Measurements from ENCODE around the gene NCAM1. TPM values are rescaled to one million over a fixed set of nuclear protein-coding genes. Genes with fewer than 3 reads are reported as not detected.

NCAM1 gene
- total RNA-seq, 1 donor from 2014 or later: 332 TPM

DNA sequence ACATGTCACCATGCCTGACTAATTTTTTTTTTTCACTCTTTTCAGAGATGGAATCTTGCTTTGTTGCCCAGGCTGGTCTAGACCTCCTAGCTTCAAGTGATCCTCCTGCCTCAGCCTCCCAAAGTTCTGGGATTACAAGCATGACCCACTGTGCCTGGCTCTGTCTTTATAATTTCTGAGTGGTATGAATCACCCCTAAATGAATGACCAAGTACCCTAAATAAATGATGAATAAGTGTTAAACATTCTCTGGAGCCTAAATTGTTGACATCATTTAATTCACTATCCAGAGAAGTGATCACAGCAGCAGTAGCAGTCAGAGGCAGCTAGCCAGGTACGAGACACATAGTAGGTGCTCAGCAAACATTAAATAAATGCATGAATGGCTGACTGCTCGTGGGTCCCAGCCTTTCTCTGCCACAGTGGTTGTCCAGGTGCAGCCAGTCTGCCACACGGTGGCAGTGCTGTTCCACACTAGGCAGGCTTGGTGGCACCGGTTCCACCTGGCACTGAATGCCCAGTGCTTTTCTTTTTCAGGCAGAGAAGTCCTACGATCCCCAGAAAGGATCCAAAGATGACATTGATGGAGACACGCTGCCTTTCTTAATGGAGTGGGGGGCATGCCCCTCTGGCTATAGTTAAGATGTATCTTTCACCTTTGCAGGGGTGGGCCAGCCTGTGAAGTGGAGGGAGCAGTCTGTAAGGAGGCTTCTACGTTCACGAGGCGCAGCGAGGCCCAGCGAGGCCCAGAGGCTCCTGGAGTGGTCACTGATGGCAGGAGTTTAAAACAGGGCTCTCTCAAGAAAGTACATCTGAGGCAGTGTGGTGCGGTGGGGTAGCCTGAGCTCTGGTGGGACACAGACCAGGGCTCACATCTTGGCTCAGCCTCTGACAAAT, 344.5 kb downstream of the NCAM1 start:
- peak; percentile 69 for DNase-seq
- Histone ChIP-seq H3K9me3 (replicated peaks) (no peaks in the 10 kb centered on the region), H3K4me3 (no peak overlapping the region), H3K27me3 (ENCODE audit: low read depth) (no peaks in the 10 kb centered on the region), H3K27ac (replicated peaks) (no peak overlapping the region), H3K4me1 (no peaks in the 10 kb centered on the region), H3K36me3 (no peaks in the 10 kb centered on the region)
- TF ChIP-seq, protein P1, sequence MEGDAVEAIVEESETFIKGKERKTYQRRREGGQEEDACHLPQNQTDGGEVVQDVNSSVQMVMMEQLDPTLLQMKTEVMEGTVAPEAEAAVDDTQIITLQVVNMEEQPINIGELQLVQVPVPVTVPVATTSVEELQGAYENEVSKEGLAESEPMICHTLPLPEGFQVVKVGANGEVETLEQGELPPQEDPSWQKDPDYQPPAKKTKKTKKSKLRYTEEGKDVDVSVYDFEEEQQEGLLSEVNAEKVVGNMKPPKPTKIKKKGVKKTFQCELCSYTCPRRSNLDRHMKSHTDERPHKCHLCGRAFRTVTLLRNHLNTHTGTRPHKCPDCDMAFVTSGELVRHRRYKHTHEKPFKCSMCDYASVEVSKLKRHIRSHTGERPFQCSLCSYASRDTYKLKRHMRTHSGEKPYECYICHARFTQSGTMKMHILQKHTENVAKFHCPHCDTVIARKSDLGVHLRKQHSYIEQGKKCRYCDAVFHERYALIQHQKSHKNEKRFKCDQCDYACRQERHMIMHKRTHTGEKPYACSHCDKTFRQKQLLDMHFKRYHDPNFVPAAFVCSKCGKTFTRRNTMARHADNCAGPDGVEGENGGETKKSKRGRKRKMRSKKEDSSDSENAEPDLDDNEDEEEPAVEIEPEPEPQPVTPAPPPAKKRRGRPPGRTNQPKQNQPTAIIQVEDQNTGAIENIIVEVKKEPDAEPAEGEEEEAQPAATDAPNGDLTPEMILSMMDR (IDR thresholded peaks at IDR 0.05; ENCODE audit: borderline replicate concordance): peak; percentile 94
- intact Hi-C loops (cut with micrococcal nuclease): loop anchor here (5.0 kb wide), 2 partner anchors 227 to 427 kb away; no protein-coding TSS in a partner anchor

GRCh38 chr11:113308601-113309000, 347.4 kb downstream of the NCAM1 start:
- intact Hi-C loops (cut with micrococcal nuclease): loop anchor here (5.0 kb wide), 2 partner anchors 224 to 424 kb away; no protein-coding TSS in a partner anchor
- no peak for DNase-seq

GRCh38 chr11:113311536-113311935, 350.3 kb downstream of the NCAM1 start:
- Histone ChIP-seq H3K4me1 (peaks cover 21% of the 10 kb centered on the region), H3K4me3 (no peak overlapping the region), H3K36me3 (peaks cover 2% of the 10 kb centered on the region), H3K9me3 (replicated peaks) (no peaks in the 10 kb centered on the region), H3K27me3 (ENCODE audit: low read depth) (no peaks in the 10 kb centered on the region), H3K27ac (replicated peaks) (no peak overlapping the region)
- intact Hi-C loops (cut with micrococcal nuclease): no loop called here
- no peak for DNase-seq
- TF ChIP-seq, protein P1 (IDR thresholded peaks at IDR 0.05; ENCODE audit: borderline replicate concordance): no peak

More at GRCh38 chr11:113308601-113309000, 347.4 kb downstream of the NCAM1 start:
- TF ChIP-seq, protein P1 (IDR thresholded peaks at IDR 0.05; ENCODE audit: borderline replicate concordance): no peak
- Histone ChIP-seq H3K9me3 (replicated peaks) (no peaks in the 10 kb centered on the region), H3K4me1 (peaks cover under 1% of the 10 kb centered on the region), H3K27me3 (ENCODE audit: low read depth) (no peaks in the 10 kb centered on the region), H3K27ac (replicated peaks) (no peak overlapping the region), H3K36me3 (no peaks in the 10 kb centered on the region), H3K4me3 (no peak overlapping the region)

- H3K36me3 ChIP-seq: peaks cover 20% of the 10 kb centered on the region
- H3K9me3 ChIP-seq (replicated peaks): no peaks in the 10 kb centered on the region
- no peaks in the 10 kb centered on the region for H3K27me3 ChIP-seq (ENCODE audit: low read depth)
- H3K4me1 ChIP-seq: peaks cover 21% of the 10 kb centered on the region
- TF ChIP-seq, protein P1 (IDR thresholded peaks at IDR 0.05; ENCODE audit: borderline replicate concordance): no peak
- DNase-seq: no peak
- H3K4me3 ChIP-seq: peak overlapping the region; percentile 85
- intact Hi-C loops (cut with micrococcal nuclease): no loop called here
- peak overlapping the region; percentile 91 for H3K27ac ChIP-seq (replicated peaks)
Observed at GRCh38 chr11:113313601-113314000, 352.4 kb downstream of the NCAM1 start.

DNA sequence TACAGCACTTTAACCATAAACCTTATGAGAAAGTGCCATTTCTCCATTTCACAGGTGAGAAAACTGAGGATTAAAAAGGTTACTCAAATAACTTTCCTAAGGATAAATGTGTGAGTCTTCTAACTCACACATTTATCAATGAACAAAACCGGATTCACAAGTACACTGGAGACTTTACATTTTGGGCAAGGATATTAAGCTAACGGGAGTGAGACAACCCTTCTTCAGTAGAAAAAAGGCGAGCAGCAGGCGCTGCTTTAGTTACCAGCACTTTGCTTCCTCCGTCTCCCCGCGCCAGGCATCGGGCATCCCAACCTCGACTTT, 352.8 kb downstream of the NCAM1 start:
- DNase-seq: no peak
- peaks cover 21% of the 10 kb centered on the region for H3K4me1 ChIP-seq
- H3K27me3 ChIP-seq (ENCODE audit: low read depth): no peaks in the 10 kb centered on the region
- no peaks in the 10 kb centered on the region for H3K9me3 ChIP-seq (replicated peaks)
- peak overlapping the region; percentile 91 for H3K27ac ChIP-seq (replicated peaks)
- H3K4me3 ChIP-seq: peak overlapping the region; percentile 85
- TF ChIP-seq, protein P1 (IDR thresholded peaks at IDR 0.05; ENCODE audit: borderline replicate concordance): no peak
- H3K36me3 ChIP-seq: peaks cover 21% of the 10 kb centered on the region
- intact Hi-C loops (cut with micrococcal nuclease): no loop called here

All from left ventricle myocardium inferior (tissue), 1 donor.